Measurements from ENCODE around the gene POLR2E. TPM values are rescaled to one million over a fixed set of nuclear protein-coding genes. Genes with fewer than 3 reads are reported as not detected.

The POLR2E gene
- total and polyA plus RNA-seq, 10 donors = 70.8 to 152 (median 120) TPM

GRCh38 chr19:1093811-1094553, 1.2 kb downstream of the POLR2E start:
- no peaks in the 10 kb centered on the region for H3K27me3 ChIP-seq (replicated peaks in 1 of 7)
- intact Hi-C loops (cut with DNase I; ENCODE audit: low total_unique reads) = no loop called here
- WGBS, 5 donors = 66 to 76% (median 72%) methylated on average over 31 to 32 of the region's 32 CpGs
- peak overlapping the region; percentile 73 to 99 (median 88) for H3K4me3 ChIP-seq
- peaks cover 0 to 49% (median 38%) of the 10 kb centered on the region in 6 donors for H3K36me3 ChIP-seq
- peaks cover 18 to 92% (median 55%) of the 10 kb centered on the region in 6 donors for H3K4me1 ChIP-seq
- H3K27ac ChIP-seq = peak overlapping the region in 6 of 8 donors; percentile 62 to 90 (median 86)
- DNase-seq = no peak
- H3K9me3 ChIP-seq = no peaks in the 10 kb centered on the region
- TF ChIP-seq POLR2A (IDR thresholded peaks at IDR 0.05) (no peak), POLR2AphosphoS5 (IDR thresholded peaks at IDR 0.05) (peak in 1 of 3 donors; percentile 30)

- peak overlapping the region in 2 of 8 donors; percentile 88 to 90 for H3K27ac ChIP-seq
- intact Hi-C loops (cut with DNase I; ENCODE audit: low total_unique reads) = no loop called here
- peak overlapping the region in 4 of 8 donors; percentile 84 to 99 (median 94) for H3K4me3 ChIP-seq
- H3K4me1 ChIP-seq = peaks cover 25 to 92% (median 57%) of the 10 kb centered on the region in 6 donors
- H3K27me3 ChIP-seq (replicated peaks in 1 of 7) = no peaks in the 10 kb centered on the region
- TF ChIP-seq CTCF (IDR thresholded peaks at IDR 0.05 in 8 of 11, conservative IDR thresholded peaks at IDR 0.05 in 3 of 11) (no peak), POLR2AphosphoS5 (IDR thresholded peaks at IDR 0.05) (no peak), POLR2A (IDR thresholded peaks at IDR 0.05) (no peak)
- H3K9me3 ChIP-seq = no peaks in the 10 kb centered on the region
- DNase-seq = no peak
- H3K36me3 ChIP-seq = peaks cover 0 to 56% (median 43%) of the 10 kb centered on the region in 6 donors
- WGBS, 5 donors = 88 to 89% (median 88%) methylated on average over 15 of the region's 15 CpGs
Observed at GRCh38 chr19:1093330-1093729, 1.8 kb downstream of the POLR2E start.

GRCh38 chr19:1091544-1092175, 3.5 kb downstream of the POLR2E start:
- DNase-seq = no peak
- peaks cover 35 to 98% (median 71%) of the 10 kb centered on the region in 6 donors for H3K4me1 ChIP-seq
- no peak overlapping the region for H3K4me3 ChIP-seq
- no peaks in the 10 kb centered on the region for H3K27me3 ChIP-seq (replicated peaks in 1 of 7)
- TF ChIP-seq CTCF (IDR thresholded peaks at IDR 0.05 in 8 of 11, conservative IDR thresholded peaks at IDR 0.05 in 3 of 11) (no peak), POLR2AphosphoS5 (IDR thresholded peaks at IDR 0.05) (peak in 1 of 3 donors; percentile 50)
- intact Hi-C loops (cut with DNase I; ENCODE audit: low total_unique reads) = no loop called here
- H3K9me3 ChIP-seq = no peaks in the 10 kb centered on the region
- 83 to 92% (median 86%) methylated on average over 6 to 27 of the region's 27 CpGs for WGBS, 5 donors
- peaks cover 0 to 73% (median 54%) of the 10 kb centered on the region in 6 donors for H3K36me3 ChIP-seq
- H3K27ac ChIP-seq = no peak overlapping the region

- WGBS, 5 donors = 87 to 92% (median 91%) methylated on average over 21 to 38 of the region's 38 CpGs
- H3K36me3 ChIP-seq = peaks cover 4 to 80% (median 61%) of the 10 kb centered on the region in 6 donors
- no peaks in the 10 kb centered on the region for H3K9me3 ChIP-seq
- DNase-seq = no peak
- no peaks in the 10 kb centered on the region for H3K27me3 ChIP-seq (replicated peaks in 1 of 7)
- H3K4me3 ChIP-seq = no peak overlapping the region
- H3K27ac ChIP-seq = peak overlapping the region in 2 of 8 donors; percentile 16 to 21
- intact Hi-C loops (cut with DNase I; ENCODE audit: low total_unique reads) = no loop called here
- peaks cover 34 to 98% (median 70%) of the 10 kb centered on the region in 6 donors for H3K4me1 ChIP-seq
- TF ChIP-seq POLR2AphosphoS5 (IDR thresholded peaks at IDR 0.05) (peak; percentile 16 to 65 (median 19)), POLR2A (IDR thresholded peaks at IDR 0.05) (no peak), CTCF (IDR thresholded peaks at IDR 0.05 in 8 of 11, conservative IDR thresholded peaks at IDR 0.05 in 3 of 11) (no peak)
Observed at GRCh38 chr19:1090731-1091543, 4.2 kb downstream of the POLR2E start.
